Adipose tissue (tissue), 3 donors: ENCODE data around the gene WNT8B. TPM values are rescaled to one million over a fixed set of nuclear protein-coding genes. Genes with fewer than 3 reads are reported as not detected.

Experiments used
- H3K27ac ChIP-seq: one replicate; pipeline ENCODE4 v1.5.1; 2013; ENCODE audit warnings: low read depth, low read length
- WGBS, 3 donors: extraction: QIAGEN DNeasy Blood & Tissue Kit; methylation state at CpG; one replicate each; pipeline ENCODE4 v1.1.7; 2013; 5-methylcytosine and 5-hydroxymethylcytosine counted together
- polyA plus RNA-seq, 3 donors: library from polyadenylated mRNA; stranded (reverse); fragments of 200-250 nt; gene quantifications; one replicate each; pipeline ENCODE4 v1.2.3, GENCODE V29; 2013
- donor health status: healthy with polysubstance abuse.
- donor health status: Bipolar disorder and iron deficiency.
- donor health status: healthy.

The WNT8B gene
- polyA plus RNA-seq: under 1 TPM in 2 of 3 donors, not detected in 1; 0.03 to 0.21 TPM

GRCh38 chr10:100462709-100463108 is at the start of gene WNT8B:
WNT8B (plus strand) TSS chr10:100463009; CDS start chr10:100463169, 160 bp downstream.
- WGBS, 3 donors: 55 to 61% (median 57%) methylated on average over 4 of the region's 4 CpGs

GRCh38 chr10:100413173-100413572 is 49.6 kb upstream of the WNT8B start:
- no peak overlapping the region for H3K27ac ChIP-seq
- 75 to 79% (median 76%) methylated on average over 3 of the region's 3 CpGs for WGBS, 3 donors

More at GRCh38 chr10:100462709-100463108, at the start of gene WNT8B:
- no peak within 1 kb of the TSS for H3K27ac ChIP-seq

- no peak overlapping the region for H3K27ac ChIP-seq
- WGBS, 3 donors: 70 to 92% (median 74%) methylated on average over 4 of the region's 4 CpGs
Measured at GRCh38 chr10:100419911-100420449, 42.8 kb upstream of the WNT8B start.

- whole genome bisulfite sequencing, 3 donors: 97 to 100% (median 97%) methylated on average over 2 of the region's 2 CpGs
- H3K27ac ChIP-seq: no peak overlapping the region
Measured at GRCh38 chr10:100427374-100427773, 35.4 kb upstream of the WNT8B start.

GRCh38 chr10:100433253-100434240 is 29.3 kb upstream of the WNT8B start:
- WGBS, 3 donors: 23 to 26% (median 24%) methylated on average over 13 of the region's 13 CpGs
- H3K27ac ChIP-seq: no peak overlapping the region

GRCh38 chr10:100436255-100436654 is 26.6 kb upstream of the WNT8B start:
- no peak overlapping the region for H3K27ac ChIP-seq
- 64 to 73% (median 66%) methylated on average over 3 of the region's 3 CpGs for WGBS, 3 donors

- H3K27ac ChIP-seq: no peak overlapping the region
- 88 to 91% (median 89%) methylated on average over 6 of the region's 6 CpGs for WGBS, 3 donors
Measured at GRCh38 chr10:100438674-100439315, 24.0 kb upstream of the WNT8B start.

- WGBS, 3 donors: 55 to 86% (median 84%) methylated on average over 3 of the region's 3 CpGs
- H3K27ac ChIP-seq: no peak overlapping the region
Measured at GRCh38 chr10:100442548-100442947, 20.3 kb upstream of the WNT8B start.

GRCh38 chr10:100446130-100446761 is 16.6 kb upstream of the WNT8B start:
- H3K27ac ChIP-seq: no peak overlapping the region
- WGBS, 3 donors: 67 to 74% (median 68%) methylated on average over 4 of the region's 4 CpGs

- H3K27ac ChIP-seq: no peak overlapping the region
- WGBS, 3 donors: 67 to 88% (median 88%) methylated on average over 1 of the region's 1 CpG
Measured at GRCh38 chr10:100447663-100448062, 15.1 kb upstream of the WNT8B start.

- no peak overlapping the region for H3K27ac ChIP-seq
- 71 to 86% (median 78%) methylated on average over 4 of the region's 4 CpGs for WGBS, 3 donors
Measured at GRCh38 chr10:100448951-100449350, 13.9 kb upstream of the WNT8B start.

GRCh38 chr10:100468322-100468721 is 5.5 kb downstream of the WNT8B start:
- 66 to 67% (median 66%) methylated on average over 5 of the region's 5 CpGs for WGBS, 3 donors
- H3K27ac ChIP-seq: no peak overlapping the region

GRCh38 chr10:100468978-100469377 is 6.2 kb downstream of the WNT8B start:
- no peak overlapping the region for H3K27ac ChIP-seq

GRCh38 chr10:100469756-100470155 is 6.9 kb downstream of the WNT8B start:
- 80 to 84% (median 83%) methylated on average over 1 of the region's 1 CpG for WGBS, 3 donors
- no peak overlapping the region for H3K27ac ChIP-seq

- H3K27ac ChIP-seq: no peak overlapping the region
- 86 to 89% (median 87%) methylated on average over 3 of the region's 3 CpGs for WGBS, 3 donors
Measured at GRCh38 chr10:100470367-100470766, 7.6 kb downstream of the WNT8B start.

- WGBS, 3 donors: 26 to 43% (median 39%) methylated on average over 5 of the region's 5 CpGs
- H3K27ac ChIP-seq: no peak overlapping the region
Measured at GRCh38 chr10:100477970-100478369, 15.2 kb downstream of the WNT8B start.

- H3K27ac ChIP-seq: no peak overlapping the region
- 23 to 53% (median 46%) methylated on average over 4 of the region's 4 CpGs for WGBS, 3 donors
Measured at GRCh38 chr10:100479037-100479436, 16.2 kb downstream of the WNT8B start.

GRCh38 chr10:100480002-100480401 is 17.2 kb downstream of the WNT8B start:
- WGBS, 3 donors: 71 to 82% (median 74%) methylated on average over 2 of the region's 2 CpGs
- no peak overlapping the region for H3K27ac ChIP-seq
